Activated effector memory CD4-positive, alpha-beta T cell treated with anti-CD3 and anti-CD28 coated beads, Interleukin-2, amount 50 U/mL, for 16 hours (primary cell): ENCODE measurements around the gene CNNM4.

Experiments
- DNase-seq: peaks from one replicate; pipeline ENCODE4 v3.0.0-alpha.2; 2020

CNNM4 gene

DNA sequence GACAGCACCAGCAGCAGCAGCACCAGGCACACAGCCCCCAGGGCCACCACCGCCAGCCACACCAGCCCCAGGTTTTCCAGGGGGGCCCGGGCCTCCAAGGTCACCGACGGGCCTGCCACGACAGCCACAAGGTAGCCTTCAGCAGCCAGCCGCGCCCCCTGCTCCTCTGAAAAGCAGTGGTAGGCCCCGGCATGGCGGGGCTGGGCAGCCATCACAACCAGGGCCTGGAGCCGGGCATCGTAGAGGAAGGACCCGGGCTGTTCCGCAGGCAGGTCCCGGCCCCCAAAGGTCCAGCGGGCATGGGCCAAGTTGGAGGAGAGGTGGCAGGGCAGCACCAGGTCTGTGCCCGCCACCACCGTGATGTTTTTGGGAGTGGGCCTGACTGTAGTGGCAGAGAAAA lies 100.4 kb downstream of the CNNM4 start:
- DNase-seq, result no peak
